GOT3 (cell line): ENCODE results near the gene PPWD1.
"Not testable (repeated sequence)": the region's sequence is repeated elsewhere in the genome, so short reads cannot be mapped to it uniquely, and the experiment has no call there.

Experiments used
- DNase-seq: peaks from one replicate; lab custom pipeline; 2025; ENCODE audit warnings: mixed read lengths; lab: John Stamatoyannopoulos, UW

PPWD1 gene

DNA sequence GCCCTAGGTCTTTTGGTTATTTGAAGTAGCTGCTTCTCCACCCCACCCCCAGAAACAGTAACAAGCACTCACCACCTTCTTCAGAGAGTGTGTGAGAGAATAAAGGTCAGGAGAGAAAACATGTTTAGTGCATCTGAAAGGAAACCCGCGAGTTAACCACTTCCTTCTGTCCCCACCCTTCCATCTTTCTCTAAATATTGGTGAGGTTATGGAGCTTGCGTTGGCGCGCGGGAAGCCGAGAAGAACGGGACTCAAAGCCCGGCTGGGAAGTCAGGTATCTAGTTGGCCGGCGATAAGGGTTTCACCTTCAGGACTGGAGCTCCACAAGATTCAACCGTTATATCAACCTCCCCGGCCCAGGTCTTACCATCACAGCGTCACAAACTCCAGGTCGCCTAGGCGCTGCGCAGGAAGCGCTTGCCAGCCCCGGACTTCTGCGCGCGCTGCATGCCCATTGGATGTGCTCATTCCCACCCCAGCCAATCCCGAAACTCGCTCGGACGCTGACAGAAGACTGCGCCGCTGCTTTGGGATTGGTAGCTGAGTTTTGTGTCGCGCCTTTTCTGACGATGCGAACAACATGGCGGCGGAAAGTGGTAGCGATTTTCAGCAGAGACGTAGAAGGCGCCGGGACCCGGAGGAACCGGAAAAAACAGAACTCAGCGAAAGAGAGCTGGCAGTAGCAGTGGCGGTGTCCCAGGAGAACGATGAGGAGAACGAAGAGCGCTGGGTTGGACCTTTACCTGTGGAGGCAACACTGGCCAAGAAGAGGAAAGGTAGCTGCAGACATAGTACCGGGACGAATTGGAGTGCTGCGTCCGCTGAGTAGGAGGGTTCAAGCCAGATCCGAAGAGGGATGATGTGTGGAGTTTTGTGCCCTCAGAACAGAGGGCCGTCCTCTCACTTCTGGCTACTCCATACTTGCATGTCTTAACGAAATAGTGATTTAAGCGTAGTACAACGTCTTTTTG is at the start of gene PPWD1, which contains the start of gene CENPK:
Gene PPWD1, plus strand, starts transcription at position 566 of the 971 bp plus-strand sequence. Its CDS starts 15 bp downstream, at position 581.
Gene CENPK, minus strand, starts transcription at position 438 of the 971 bp plus-strand sequence. CDS start 8,261 bp downstream, outside the sequence.
- DNase-seq: peak; percentile 78

DNA sequence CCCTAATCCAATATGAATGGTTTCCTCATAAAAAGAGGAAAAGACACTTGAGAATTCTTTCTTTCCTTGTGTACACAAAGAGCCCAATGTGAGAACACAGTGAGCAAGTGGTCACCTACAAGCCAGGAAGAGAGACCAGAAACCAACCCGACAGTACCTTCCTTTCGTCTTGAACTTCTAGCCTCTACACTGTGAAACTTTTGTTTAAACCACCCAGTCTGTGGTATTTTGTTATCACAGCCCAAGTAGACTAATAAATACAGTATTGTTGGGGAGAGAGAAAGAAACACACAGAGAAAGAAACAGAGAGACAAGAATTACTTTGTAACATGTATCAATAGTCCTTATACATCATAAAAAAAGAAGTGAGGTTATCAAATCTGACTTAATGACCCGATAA is 37.4 kb upstream of the PPWD1 start:
- DNase-seq: no peak

DNA sequence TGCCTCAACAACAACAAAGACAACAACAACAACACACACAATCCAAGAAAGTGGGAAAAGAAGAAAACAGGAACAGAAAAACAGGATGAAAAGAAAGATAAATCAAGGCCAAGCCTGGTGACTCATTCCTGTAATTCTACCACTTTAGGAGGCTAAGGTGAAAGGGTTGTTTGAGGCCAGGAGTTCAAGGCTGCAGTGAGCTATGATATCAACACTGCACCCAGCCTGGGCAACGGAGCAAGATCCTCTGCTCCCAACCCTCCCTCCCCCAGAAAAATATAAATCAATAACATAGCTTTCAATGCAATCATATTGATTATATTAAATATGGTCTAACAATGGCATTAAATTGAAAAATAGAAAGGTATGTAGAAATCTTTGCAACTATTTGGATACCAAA is 32.2 kb upstream of the PPWD1 start:
- DNase-seq: no peak

DNA sequence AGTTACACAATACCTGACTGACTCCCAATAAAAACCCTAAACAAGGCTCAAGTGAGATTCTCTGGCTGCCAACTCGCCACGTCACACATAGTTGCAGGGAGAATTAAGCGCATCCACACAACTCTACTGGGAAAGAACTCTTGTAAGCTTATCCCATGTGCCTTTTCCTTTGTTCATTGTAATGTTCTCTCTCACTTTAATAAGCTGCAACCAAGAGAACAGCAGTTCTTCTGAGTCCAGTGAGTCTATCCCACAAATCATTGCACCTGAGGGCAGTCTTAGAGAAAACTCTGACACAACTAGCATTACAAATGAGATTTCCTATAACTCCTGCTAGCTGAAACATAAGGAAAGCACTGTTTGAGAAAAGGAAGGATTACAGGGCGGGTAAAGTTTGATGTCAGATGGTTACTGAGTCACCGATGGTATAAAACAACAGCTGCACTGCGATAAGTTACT is 27.5 kb upstream of the PPWD1 start:
- DNase-seq: no peak

DNA sequence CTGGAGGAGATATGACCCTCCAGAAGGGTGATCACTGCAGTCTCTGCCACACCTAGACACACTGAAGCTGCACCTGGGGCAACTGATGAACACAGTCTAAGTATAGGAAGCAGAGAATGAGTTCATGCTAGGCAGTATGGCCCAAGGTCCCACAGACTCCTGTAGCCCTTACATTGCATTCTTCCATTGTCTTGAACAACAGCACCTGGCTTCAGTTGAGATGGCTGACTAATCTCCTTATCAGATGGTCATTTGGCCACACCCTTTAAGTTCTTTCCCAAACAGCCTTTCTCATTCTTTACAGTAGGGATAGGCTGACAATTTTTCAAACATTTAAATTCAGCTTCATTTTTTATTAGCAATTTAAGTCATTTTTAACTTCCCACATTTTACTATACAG is 23.3 kb upstream of the PPWD1 start:
- no peak for DNase-seq

DNA sequence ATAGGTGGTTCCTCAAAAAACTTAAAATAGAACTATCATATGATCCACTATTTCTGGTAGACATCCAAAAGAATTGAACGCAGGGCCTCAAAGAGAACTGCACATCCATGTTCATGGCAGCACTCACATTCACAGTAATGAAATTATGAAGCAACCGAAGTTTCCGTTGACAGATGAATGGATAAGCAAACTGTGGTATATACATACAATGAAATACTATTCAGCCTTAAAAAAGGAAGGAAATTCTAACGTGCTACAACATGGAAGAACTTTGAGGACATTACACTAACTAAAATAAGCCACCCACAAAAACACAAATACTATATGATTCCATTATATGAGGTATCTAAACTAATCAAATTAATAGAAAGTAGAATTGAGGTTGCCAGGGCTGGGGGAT is 18.6 kb upstream of the PPWD1 start:
- DNase-seq: no peak

DNA sequence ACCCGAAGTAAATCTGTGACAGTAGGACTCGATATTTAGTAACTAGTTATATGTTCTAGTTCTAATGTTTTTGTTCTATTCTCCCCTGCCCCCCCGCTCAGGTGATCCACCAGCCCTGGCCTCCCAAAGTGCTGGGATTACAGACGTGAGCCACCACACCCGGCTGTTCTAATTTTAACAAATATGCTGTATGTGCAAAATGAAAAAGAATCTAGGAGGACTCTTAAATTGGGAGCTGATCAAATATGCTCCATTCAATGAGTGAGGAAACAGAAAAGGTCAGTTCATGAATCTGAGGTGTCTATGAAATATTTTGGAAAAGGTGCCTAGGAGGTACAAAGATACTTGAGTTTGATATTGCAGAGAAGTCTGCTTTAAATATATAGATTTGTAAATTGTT is 17.0 kb upstream of the PPWD1 start:
- DNase-seq: no peak

DNA sequence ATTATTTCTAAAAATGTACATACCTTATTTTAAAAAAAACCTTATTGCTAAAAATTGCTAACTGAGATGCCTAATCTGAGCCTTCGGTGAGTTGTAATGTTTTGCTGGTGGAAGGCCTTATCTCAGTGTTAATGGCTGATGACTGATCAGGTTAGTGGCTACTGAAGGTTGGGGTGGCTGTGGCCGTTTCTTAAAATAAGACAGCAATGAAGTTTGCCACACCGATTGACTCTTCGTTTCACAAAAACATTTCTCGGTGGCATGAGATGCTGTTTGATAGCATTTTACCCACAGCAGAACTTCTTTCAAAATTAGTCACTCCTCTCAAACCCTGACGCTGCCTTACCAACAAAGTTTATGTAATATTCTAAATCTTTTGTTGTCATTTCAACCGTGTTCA is 14.8 kb upstream of the PPWD1 start:
- DNase-seq: no peak

DNA sequence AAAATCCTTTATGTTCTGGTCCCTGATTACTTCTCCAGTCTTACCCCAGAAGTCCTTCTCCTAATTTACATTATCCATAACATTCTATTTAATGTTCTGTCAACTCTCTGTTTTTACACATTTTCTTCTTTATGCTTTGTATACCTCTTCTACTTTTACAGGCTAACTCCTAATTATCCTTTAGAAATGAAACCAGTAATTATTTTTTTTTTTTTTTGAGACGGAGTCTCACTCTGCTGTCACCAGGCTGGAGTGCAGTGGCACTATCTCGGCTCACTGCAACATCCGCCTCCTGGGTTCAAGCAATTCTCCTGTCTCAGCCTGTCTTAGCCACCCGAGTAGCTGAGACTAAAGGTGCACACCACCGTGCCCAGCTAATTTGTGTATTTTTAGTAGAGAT is 9.2 kb upstream of the PPWD1 start:
- no peak for DNase-seq

DNA sequence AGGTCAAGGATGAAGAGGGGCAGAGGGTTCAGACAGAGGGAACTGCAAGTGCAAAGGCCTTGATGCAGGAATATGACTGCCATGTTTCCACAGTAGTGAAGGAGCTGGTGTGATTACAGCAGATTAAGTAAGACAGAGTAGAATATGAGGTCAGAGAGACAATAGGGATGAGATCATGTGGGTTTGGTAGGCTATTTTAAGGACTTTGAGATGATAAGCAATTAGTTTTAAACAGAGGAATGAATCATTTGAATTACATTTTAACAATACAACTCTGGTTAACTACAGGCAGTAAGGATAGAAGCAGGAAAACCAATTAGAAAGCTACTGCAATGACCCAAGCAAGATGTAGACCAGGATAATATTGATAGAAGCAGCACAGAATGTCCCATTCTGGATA is 7.8 kb upstream of the PPWD1 start:
- no peak for DNase-seq

DNA sequence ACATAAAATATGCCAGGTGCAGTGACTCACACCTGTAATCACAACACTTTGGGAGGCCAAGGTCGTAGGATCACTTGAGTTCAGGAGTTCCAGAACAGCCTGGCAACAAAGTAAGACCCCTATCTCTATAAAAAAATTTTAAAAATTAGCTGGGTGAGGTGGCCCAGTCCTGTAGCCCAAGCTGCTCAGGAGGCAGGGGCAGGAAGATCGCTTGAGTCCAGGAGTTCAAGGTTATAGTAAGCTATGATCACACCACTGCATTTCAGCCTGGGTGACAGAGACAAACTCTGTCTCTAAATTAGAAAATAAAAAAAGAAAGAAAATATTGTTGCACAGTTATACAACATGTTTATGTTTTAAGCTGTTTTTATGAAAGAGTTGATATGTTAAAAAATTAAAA is 6.9 kb upstream of the PPWD1 start:
- no peak for DNase-seq

DNA sequence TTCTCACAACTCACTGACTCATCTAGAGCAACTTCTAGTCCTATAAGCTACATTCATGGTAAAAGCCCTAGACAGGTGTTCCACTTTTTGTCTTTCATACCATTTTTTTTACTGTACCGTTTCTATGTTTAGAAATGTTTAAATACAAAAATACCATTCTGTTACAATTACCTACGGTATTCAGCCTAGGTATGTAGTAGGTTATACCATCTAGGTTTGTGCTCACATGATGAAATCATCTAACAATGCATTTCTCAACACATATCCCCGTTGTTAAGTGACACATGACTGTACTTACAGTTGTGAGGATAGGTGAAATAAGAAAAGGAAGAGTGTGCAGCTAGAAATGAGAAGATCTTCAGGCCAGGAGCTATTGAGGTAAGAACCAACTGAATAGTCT is 6.4 kb upstream of the PPWD1 start:
- DNase-seq: no peak

DNA sequence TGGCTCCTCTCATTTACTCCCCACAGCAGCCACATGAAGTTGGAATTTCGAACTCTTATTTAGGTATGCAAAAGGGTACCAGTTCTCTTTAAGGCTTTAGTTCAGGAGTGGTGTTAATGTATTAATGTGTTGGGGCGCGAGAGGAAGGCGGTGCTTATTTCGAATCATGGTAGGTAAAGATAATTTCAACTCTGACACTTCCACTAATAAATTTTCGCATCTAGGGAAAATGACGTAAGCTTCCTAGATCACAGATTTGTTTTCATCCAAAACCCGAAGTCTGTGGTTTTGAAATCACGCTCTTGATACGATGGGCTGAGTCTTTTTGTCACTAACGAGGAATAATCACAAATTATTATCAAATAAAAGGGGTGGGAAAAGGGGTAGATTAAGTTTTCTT is 681 bp downstream of the PPWD1 start:
- no peak for DNase-seq

DNA sequence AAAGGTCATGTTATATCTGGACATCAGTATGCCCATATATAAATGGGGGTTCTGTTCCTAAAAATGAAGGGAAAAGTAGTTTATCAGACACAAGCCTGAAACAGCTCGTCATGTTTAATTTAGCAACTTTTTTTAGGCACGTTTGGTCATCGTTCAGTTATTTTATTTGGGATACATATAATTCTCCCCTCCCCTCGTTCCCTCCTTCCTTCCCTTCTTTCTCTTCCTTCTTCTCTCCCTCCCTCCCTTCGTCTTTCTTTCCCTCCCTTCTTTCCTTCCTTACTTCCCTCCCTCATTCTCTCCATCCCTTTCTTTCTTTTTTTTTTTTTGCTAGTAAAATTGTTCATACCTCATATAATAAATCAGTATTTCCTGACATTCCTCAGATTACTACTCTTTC is 3.4 kb downstream of the PPWD1 start:
- no peak for DNase-seq

DNA sequence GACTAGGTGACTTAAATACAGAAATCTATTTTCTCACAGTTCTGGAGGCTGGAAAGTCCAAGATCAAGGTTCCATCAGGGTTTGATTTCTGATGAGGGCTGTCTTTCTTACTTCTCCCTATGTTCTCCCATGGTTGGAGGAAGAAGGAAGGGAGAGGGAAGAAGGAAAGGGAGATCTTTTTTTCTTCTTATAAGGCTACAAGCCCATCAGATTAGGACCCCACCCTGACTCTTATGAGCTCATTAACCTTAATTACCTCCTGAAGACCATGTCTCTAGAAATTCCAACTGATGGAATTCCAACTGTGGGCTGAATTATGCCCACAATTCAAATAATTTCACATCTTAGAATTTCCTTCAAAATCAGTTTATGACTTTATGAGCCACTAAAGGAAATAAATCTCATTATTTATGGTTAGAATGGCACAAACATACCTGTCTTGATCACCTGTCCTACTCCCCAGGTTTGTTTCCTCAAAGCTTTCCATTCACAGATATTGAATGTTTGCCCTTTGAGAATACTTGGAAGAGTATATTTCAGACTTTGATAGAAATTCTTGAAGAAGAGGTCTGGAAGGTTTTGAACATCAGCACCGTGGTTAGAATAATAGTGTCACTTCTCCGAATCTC is 7.6 kb downstream of the PPWD1 start:
- no peak for DNase-seq

DNA sequence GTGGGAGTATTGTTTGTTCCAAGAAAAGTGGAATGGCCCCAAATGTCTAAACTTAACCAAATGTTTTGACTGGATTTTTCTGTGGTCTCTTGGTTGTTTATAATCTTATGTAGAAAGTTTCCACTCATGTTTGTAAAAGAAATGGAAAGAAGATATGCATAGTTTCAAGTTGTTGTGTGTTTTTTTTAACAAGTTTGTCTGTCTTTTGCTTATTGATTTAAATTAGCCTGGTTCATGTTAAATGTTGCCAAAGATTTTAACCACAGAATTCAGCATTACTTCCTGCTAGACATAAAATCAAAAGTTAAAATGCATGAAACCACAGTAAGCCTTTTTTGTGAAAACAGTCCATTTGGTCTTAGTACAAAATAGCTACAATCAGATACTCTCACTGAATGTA is 14.0 kb downstream of the PPWD1 start:
- DNase-seq: no peak

DNA sequence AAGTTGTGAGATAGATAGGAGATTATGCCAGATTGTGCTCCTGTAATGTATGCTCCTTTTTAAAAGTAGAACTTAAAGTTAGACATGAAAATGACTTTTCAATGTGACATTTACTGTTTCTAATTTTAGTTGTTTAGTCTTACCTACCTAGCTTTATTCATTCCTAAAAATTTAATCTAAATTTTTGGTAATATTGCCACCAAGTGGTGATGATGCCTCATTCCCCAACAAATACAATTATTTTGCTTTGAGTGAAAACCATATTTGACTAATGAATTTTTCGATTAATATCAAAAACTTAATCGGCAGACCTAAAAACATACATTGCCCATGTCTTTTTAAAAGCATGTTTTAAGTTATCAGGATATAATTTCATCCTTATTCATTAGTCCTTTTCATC is 25.6 kb downstream of the PPWD1 start:
- DNase-seq: no peak

DNA sequence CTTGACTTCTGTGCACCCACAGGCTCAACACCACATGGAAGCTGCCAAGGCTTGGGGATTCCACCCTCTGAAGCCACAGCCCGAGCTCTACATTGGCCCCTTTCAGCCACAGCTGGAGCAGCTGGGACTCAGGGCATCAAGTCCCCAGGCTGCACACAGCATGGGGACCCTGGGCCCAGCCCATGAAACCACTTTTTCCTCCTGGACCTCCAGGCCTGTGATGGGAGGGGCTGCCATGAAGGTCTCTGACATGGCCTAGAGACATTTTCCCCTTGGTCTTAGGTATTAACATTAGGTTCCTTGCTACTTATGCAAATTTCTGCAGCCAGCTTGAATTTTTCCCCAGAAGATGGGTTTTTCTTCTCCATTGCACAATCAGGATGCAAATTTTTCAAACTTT is 38.7 kb downstream of the PPWD1 start:
- DNase-seq: not testable (repeated sequence)

DNA sequence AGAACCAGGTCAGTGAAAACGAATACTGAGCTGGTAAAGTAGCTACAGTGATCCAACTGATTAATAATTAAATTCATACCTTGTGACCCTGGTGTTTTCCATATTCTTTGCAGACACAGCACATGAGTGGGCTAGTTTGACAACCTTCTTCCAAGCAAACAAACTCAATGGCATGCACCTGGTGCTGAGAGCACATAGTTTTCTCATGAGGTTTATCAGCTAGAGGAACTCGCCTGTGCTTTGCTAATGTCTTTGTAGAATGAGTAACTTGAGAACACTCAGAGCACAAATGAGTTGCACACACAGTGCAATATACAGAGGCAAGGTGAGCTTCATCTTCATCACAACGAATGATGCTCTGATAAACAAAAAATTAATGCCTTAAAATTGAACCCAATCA is 48.4 kb downstream of the PPWD1 start:
- DNase-seq: no peak

DNA sequence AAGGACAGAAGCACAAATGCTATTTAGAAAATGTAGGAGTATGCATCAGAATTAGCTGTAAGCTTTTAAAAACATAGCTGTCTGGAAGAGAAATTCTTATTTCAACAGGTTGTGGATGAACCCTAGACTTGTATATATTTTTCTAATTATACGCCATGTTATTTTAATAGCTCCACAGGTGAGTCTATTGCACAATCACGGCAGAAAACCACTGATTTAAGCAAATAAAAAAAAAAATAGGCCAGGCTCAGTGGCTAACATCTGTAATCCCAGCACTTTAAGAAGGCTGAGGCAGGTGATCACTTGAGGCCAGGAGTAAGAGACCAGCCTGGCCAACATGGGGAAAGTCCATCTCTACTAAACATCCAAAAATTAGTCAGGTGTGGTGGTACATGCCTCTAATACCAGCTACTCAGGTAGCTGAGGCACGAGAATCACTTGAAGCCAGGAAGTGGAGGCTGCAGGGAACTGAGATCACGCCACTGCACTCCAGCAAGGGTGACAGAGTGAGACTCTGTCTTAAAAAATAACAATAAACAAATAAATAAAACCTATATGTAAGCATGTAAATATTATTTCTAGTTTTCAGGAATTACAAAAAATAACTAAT is 49.3 kb downstream of the PPWD1 start:
- DNase-seq: no peak

DNA sequence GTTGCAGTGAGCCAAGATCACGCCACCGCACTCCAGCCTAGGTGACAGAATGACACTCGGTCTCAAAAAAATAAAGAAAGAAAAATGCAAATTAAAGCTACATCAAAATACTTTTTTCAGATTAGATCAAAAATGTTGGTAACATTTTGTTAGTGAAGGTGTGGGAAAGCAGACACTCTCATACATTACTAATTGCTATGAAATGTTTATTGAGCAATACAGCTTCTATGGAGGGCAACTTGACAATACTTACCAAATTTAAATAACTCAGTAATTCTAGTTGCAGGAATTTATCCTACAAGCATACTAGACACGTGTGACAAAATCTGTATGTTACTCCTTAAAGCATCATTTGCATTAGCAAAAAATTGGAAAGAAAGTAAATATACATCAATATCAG is 56.9 kb downstream of the PPWD1 start:
- DNase-seq: no peak

DNA sequence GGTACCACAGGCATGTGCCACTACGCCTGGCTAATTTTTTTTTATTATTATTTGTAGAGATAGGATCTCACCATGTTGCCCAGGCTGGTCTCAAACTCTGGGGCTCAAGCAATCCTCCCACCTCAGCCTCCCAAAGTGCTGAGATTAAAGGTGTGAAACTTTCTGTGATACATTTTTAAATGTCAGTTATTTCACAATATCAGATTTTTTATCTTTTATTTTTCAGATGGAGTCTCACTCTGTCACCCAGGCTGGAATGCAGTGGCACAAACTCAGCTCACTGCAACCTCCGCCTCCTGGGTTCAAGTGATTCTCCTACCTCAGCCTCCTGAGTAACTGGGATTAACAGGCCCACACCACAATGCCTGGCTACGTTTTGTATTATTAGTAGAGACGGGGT is 58.9 kb downstream of the PPWD1 start:
- not testable (repeated sequence) for DNase-seq

DNA sequence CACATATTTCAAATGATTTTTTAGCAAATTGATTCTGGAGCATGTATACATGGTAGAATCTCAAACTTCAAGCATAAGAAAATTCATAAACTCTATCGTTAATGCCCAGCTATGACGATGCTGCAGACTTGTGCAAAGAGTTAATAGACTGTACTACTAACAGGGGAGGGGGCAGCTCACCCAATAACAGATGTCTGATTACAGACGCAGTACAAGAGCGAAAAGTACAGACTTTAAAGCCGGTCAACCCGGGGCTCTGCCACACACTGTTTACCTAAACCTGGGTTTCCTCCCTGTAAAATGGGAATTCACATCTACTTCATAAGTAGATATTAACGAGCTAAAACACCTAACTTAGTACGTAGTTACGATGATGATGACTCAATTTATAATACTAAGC is 60.4 kb downstream of the PPWD1 start:
- DNase-seq: no peak
